Measurements from ENCODE around the gene LRRC32. TPM values are rescaled to one million over a fixed set of nuclear protein-coding genes. Genes with fewer than 3 reads are reported as not detected.

Gene LRRC32
- total and polyA plus RNA-seq, 4 donors, result 38.3 to 159 (median 85.2) TPM

DNA sequence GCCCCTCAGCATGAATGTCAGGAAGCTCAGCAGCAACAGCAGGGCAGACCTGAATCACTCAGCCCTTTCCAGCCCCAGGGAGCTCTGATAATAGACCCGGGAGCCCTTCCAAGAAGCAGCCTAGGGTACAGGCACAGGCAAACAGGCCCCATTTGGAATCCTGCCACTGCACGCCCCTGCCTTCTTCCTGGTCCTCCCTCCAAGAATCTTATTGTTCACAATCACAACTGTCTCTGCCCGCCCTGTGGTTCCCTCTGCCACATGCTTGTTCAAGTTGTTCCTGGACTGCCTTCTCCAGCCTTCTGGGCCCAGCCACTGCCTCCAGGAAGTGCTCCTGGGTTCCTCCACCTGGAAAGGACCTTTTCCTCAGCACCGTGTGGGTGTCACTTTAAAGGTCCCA, 54.6 kb downstream of the LRRC32 start:
- no peak for ATAC-seq (ENCODE audit: insufficient read depth, low FRiP score)
- TF ChIP-seq, protein P1, sequence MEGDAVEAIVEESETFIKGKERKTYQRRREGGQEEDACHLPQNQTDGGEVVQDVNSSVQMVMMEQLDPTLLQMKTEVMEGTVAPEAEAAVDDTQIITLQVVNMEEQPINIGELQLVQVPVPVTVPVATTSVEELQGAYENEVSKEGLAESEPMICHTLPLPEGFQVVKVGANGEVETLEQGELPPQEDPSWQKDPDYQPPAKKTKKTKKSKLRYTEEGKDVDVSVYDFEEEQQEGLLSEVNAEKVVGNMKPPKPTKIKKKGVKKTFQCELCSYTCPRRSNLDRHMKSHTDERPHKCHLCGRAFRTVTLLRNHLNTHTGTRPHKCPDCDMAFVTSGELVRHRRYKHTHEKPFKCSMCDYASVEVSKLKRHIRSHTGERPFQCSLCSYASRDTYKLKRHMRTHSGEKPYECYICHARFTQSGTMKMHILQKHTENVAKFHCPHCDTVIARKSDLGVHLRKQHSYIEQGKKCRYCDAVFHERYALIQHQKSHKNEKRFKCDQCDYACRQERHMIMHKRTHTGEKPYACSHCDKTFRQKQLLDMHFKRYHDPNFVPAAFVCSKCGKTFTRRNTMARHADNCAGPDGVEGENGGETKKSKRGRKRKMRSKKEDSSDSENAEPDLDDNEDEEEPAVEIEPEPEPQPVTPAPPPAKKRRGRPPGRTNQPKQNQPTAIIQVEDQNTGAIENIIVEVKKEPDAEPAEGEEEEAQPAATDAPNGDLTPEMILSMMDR (IDR thresholded peaks at IDR 0.05; ENCODE audit: control extremely low read depth, extremely low read depth), result no peak
- WGBS, 2 donors, result 48 to 66% methylated on average over 4 of the region's 4 CpGs
- H3K4me1 ChIP-seq (ENCODE audit: control insufficient read depth in 5 of 5, insufficient read depth in 5 of 5, low read length in 5 of 5), result peaks cover 0 to 8% (median 5%) of the 10 kb centered on the region in 5 donors
- DNase-seq, result peak; percentile 67 to 70 (median 70)
- H3K9ac ChIP-seq (ENCODE audit: insufficient read depth in 1 of 2, low read length in 2 of 2), result no peak overlapping the region
- no peaks in the 10 kb centered on the region for H3K27me3 ChIP-seq (ENCODE audit: control insufficient read depth in 3 of 3, insufficient read depth in 3 of 3, low read length in 2 of 3)
- H3K27ac ChIP-seq (ENCODE audit: low read depth in 1 of 2, low read length in 1 of 2), result peak overlapping the region; percentile 49 to 81
- H3K36me3 ChIP-seq (ENCODE audit: control insufficient read depth in 4 of 4, insufficient read depth in 4 of 4, low read length in 4 of 4), result no peaks in the 10 kb centered on the region
- H3K9me3 ChIP-seq (ENCODE audit: control insufficient read depth in 4 of 4, insufficient read depth in 3 of 4, low read length in 3 of 4), result no peaks in the 10 kb centered on the region
- no peak overlapping the region for H3K4me3 ChIP-seq

DNA sequence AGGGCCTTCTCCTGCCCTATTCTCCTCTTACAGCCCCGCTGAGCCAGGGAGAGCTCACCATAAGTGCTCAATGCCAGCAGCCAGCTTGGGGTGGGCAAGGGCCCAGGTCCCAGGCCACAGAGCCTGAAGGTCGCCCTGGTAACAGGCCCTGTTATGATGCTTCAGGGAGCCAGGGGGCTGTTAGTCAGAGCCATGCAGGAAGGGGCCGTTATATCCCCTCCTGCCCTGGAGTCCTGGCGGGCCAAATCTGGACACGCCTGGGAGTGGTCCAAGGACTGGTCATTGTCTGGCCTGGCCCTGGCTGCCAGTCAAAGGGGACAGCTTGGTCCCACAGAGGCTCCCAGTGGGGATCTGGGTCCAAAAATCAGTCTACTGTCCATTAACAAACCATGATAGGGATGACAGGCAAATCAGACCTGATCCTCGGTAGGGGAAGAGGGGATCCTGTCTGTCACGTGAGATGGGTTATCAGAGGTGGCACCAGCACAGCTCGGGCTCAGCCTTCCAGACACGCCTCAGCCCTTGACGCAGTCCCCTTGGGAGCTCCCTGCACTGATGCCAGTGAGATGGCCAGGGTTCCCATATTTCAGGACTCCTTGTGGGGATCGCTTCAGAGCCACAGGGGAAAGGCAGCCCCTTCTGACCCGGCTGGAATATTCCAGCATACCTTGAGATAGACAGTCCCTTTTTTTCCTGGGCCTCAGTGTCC, 55.9 kb downstream of the LRRC32 start:
- Histone ChIP-seq H3K9me3 (ENCODE audit: control insufficient read depth in 4 of 4, insufficient read depth in 3 of 4, low read length in 3 of 4) (no peaks in the 10 kb centered on the region), H3K27me3 (ENCODE audit: control insufficient read depth in 3 of 3, insufficient read depth in 3 of 3, low read length in 2 of 3) (no peaks in the 10 kb centered on the region), H3K4me3 (no peak overlapping the region), H3K4me1 (ENCODE audit: control insufficient read depth in 5 of 5, insufficient read depth in 5 of 5, low read length in 5 of 5) (peaks cover 0 to 9% (median 8%) of the 10 kb centered on the region in 5 donors), H3K36me3 (ENCODE audit: control insufficient read depth in 4 of 4, insufficient read depth in 4 of 4, low read length in 4 of 4) (no peaks in the 10 kb centered on the region), H3K9ac (ENCODE audit: insufficient read depth in 1 of 2, low read length in 2 of 2) (no peak overlapping the region), H3K27ac (ENCODE audit: low read depth in 1 of 2, low read length in 1 of 2) (peak overlapping the region; percentile 64 to 81)
- TF ChIP-seq, protein P1 (IDR thresholded peaks at IDR 0.05; ENCODE audit: control extremely low read depth, extremely low read depth), result no peak
- WGBS, 2 donors, result 70 to 85% methylated on average over 12 of the region's 12 CpGs
- DNase-seq (no peak), ATAC-seq (ENCODE audit: insufficient read depth, low FRiP score) (no peak)

DNA sequence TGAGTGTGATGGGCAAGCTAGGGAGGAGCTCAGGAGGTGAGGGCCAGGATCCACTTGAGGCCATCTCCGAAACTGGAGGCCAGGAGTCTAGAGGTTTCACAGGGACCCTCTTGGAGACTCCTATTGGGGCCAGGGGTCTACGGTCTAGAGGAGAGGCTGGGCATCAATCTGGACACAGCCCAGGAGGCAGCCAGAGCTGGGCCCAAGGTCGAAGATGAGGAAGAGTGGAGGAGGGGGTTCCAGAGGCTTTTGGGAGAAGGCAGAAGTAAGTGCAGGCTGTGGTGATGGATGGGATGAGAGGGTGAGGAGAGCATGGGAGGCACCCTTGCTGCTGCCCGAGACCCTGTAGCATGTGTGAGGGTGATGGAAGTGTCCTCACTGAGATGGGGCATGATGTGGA, 56.6 kb downstream of the LRRC32 start:
- H3K4me1 ChIP-seq (ENCODE audit: control insufficient read depth in 5 of 5, insufficient read depth in 5 of 5, low read length in 5 of 5), result peaks cover 0 to 11% (median 8%) of the 10 kb centered on the region in 5 donors
- no peaks in the 10 kb centered on the region for H3K27me3 ChIP-seq (ENCODE audit: control insufficient read depth in 3 of 3, insufficient read depth in 3 of 3, low read length in 2 of 3)
- TF ChIP-seq, protein P1 (IDR thresholded peaks at IDR 0.05; ENCODE audit: control extremely low read depth, extremely low read depth), result no peak
- DNase-seq (peak in 1 of 3 donors; percentile 1), ATAC-seq (ENCODE audit: insufficient read depth, low FRiP score) (no peak)
- no peaks in the 10 kb centered on the region for H3K9me3 ChIP-seq (ENCODE audit: control insufficient read depth in 4 of 4, insufficient read depth in 3 of 4, low read length in 3 of 4)
- WGBS, 2 donors, result 77 to 95% methylated on average over 4 of the region's 4 CpGs
- H3K4me3 ChIP-seq, result no peak overlapping the region
- H3K27ac ChIP-seq (ENCODE audit: low read depth in 1 of 2, low read length in 1 of 2), result peak overlapping the region; percentile 64 to 81
- no peaks in the 10 kb centered on the region for H3K36me3 ChIP-seq (ENCODE audit: control insufficient read depth in 4 of 4, insufficient read depth in 4 of 4, low read length in 4 of 4)
- H3K9ac ChIP-seq (ENCODE audit: insufficient read depth in 1 of 2, low read length in 2 of 2), result no peak overlapping the region
